ENCODE measurements around the gene PXT1.
A peak's percentile ranks its signal among the peaks of the same experiment; 100 is the strongest.

Gene PXT1

DNA sequence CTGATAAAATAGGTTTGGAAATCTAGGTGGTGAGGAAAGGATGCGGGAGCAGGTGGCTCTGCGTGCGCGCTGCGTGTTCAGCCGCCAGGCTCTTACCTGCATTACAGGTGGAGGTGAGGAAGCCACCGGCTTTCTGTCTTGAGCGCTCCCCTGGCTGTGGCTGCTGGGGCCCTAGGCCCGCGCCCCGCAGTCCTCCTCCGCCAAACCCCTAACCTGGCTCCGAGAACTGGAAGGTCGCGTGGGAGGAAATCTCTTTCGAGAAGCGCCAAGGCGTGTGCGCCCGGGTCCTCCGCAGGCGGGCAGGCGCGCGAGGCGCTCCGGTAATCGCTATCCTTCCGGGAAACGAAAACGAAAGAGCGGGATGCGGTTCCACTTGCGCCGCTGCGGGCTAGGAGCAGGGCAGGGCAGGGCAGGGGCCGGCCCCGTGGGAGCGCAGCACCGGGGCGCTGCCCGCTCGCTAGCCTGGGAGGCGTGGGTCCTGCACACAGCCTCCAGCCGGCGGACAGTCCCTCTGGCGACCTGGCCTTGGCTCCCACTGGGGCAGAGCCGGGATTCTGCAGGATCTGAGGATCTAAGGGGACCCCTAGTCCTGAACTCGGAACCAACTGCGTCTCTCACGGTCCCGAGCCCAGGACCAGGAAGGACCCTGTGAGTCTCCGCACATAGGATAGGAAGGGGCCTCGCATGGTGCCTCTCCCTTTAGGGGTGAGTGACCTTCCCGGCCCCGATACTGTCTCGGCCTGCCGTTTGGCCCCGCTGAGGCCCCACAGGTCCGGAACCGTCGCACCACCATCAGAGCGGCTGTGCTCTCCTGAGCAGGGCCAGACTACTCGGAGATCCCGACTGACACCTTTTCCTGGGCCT, 55.0 kb downstream of the PXT1 start, which contains the start of gene ETV7:
Gene ETV7 (minus strand): TSS at position 230 of the 864 bp plus-strand sequence. CDS start 128 bp downstream, at position 102.
- peak within 1 kb of the TSS; percentile 64 for H2BK12ac ChIP-seq (ENCODE audit: low read length)
- H2BK15ac ChIP-seq (ENCODE audit: low read length), result peak within 1 kb of the TSS; percentile 32
- H3K9ac ChIP-seq (ENCODE audit: low read depth, low read length, poor library complexity), result peak within 1 kb of the TSS; percentile 85
- no peaks in the 10 kb centered on the region for H3K79me1 ChIP-seq (ENCODE audit: low read depth, low read length)
- peak within 1 kb of the TSS; percentile 34 for H3K23ac ChIP-seq (ENCODE audit: low read depth, low read length, poor library complexity)
- H3K4me1 ChIP-seq (ENCODE audit: control insufficient read depth in 2 of 2, insufficient read depth in 1 of 2, low read depth in 1 of 2, low read length in 2 of 2), result peaks cover 6 to 9% of the 10 kb centered on the region in 2 donors
- H2BK120ac ChIP-seq (ENCODE audit: low read depth, low read length), result peak within 1 kb of the TSS; percentile 95
- H3K27me3 ChIP-seq (ENCODE audit: control insufficient read depth in 3 of 3, insufficient read depth in 3 of 3, low read depth in 1 of 3, low read length in 3 of 3), result peaks cover 16 to 88% (median 36%) of the 10 kb centered on the region in 3 experiments
- H2BK5ac ChIP-seq (ENCODE audit: low read length), result peak within 1 kb of the TSS; percentile 75
- peak within 1 kb of the TSS; percentile 15 for H2AK5ac ChIP-seq (ENCODE audit: low read depth, low read length)
- peak within 1 kb of the TSS; percentile 85 for H3K4me2 ChIP-seq (ENCODE audit: insufficient read depth, low read length, poor library complexity, severe bottlenecking)
- H3K9me3 ChIP-seq (replicated peaks in 1 of 2; ENCODE audit: control insufficient read depth in 2 of 2, insufficient read depth in 1 of 2, low read depth in 1 of 2, low read length in 2 of 2), result no peaks in the 10 kb centered on the region
- no CpG with 5 or more reads among the region's 65 CpGs for WGBS, 2 donors (ENCODE audit: extremely low coverage in 2 of 2, insufficient read length in 2 of 2, insufficient replicate concordance in 1 of 2)
- no peak within 1 kb of the TSS for H3K27ac ChIP-seq (replicated peaks; ENCODE audit: low read length)
- H3K4me3 ChIP-seq (ENCODE audit: low read length in 2 of 2), result peak within 1 kb of the TSS; percentile 33 to 62
- H3K36me3 ChIP-seq (replicated peaks in 1 of 2; ENCODE audit: control insufficient read depth in 2 of 2, insufficient read depth in 2 of 2, low read length in 2 of 2), result no peaks in the 10 kb centered on the region
- H2AFZ ChIP-seq (ENCODE audit: low read length), result peak within 1 kb of the TSS; percentile 85
- H4K91ac ChIP-seq (ENCODE audit: low read depth, low read length, poor library complexity), result no peak within 1 kb of the TSS
- peak within 1 kb of the TSS; percentile 31 for H4K8ac ChIP-seq (ENCODE audit: low read depth, low read length)
- no peak for DNase-seq (ENCODE audit: low spot score)
- H3K18ac ChIP-seq (ENCODE audit: low read length), result peak within 1 kb of the TSS; percentile 84
- H3K4ac ChIP-seq (ENCODE audit: low read length), result no peak within 1 kb of the TSS
- H3K14ac ChIP-seq (ENCODE audit: low read length), result peak within 1 kb of the TSS; percentile 26

DNA sequence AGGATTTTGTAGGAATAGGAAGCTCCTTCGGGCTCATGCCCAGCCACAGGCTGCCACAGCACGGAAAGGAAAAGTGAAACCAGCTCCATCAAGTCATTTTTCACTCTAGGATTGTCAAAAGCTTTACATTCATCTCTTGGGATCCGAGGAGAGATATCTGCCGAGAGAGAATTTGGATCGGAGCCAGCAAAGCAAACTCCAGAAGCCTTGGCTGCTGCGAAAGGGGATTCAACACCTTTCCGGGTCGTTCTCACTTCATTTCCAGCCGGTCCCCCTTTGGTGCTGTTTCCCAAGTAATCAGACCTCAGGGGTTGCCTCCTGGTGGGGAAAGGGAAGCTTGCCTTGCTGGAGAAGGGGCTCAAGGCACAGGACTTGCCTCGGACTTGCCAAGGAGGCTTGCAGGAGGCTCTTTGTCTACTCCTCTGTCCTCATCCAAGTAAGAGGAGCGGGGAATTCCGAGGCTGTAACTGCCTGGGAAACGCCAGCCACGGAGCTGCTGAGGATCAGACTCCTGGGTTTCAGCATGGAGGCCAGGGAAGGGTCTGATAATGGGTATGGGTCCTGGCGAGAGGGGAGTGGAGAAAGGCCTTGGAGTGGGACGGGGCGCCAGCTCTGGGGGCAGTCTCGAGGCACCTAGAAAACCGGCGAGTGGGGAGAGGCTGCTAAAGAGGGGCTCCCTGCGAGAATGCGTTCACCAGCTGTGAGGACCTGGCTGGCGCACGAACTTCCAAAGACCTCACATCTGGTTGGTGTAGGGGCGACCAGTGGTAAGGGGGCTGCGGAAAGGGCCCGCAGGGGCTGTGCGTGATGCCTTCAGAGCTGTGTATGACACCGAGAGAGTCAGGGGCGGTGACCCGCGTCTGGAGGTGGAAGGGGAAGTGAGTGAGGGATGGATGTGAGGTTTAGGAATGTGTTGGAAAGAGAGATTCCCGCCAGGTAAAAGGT, 55.9 kb downstream of the PXT1 start:
- H3K9ac ChIP-seq (ENCODE audit: low read depth, low read length, poor library complexity), result peak overlapping the region; percentile 22
- H3K79me1 ChIP-seq (ENCODE audit: low read depth, low read length), result no peaks in the 10 kb centered on the region
- peaks cover 6 to 9% of the 10 kb centered on the region in 2 donors for H3K4me1 ChIP-seq (ENCODE audit: control insufficient read depth in 2 of 2, insufficient read depth in 1 of 2, low read depth in 1 of 2, low read length in 2 of 2)
- no CpG with 5 or more reads among the region's 33 CpGs for WGBS, 2 donors (ENCODE audit: extremely low coverage in 2 of 2, insufficient read length in 2 of 2, insufficient replicate concordance in 1 of 2)
- H3K14ac ChIP-seq (ENCODE audit: low read length), result no peak overlapping the region
- peaks cover 16 to 91% (median 36%) of the 10 kb centered on the region in 3 experiments for H3K27me3 ChIP-seq (ENCODE audit: control insufficient read depth in 3 of 3, insufficient read depth in 3 of 3, low read depth in 1 of 3, low read length in 3 of 3)
- H4K91ac ChIP-seq (ENCODE audit: low read depth, low read length, poor library complexity), result no peak overlapping the region
- peak overlapping the region; percentile 17 for H4K8ac ChIP-seq (ENCODE audit: low read depth, low read length)
- peak overlapping the region; percentile 6 for H2BK5ac ChIP-seq (ENCODE audit: low read length)
- H3K27ac ChIP-seq (replicated peaks; ENCODE audit: low read length), result no peak overlapping the region
- peak overlapping the region; percentile 85 for H3K4me2 ChIP-seq (ENCODE audit: insufficient read depth, low read length, poor library complexity, severe bottlenecking)
- H3K18ac ChIP-seq (ENCODE audit: low read length), result peak overlapping the region; percentile 84
- H2AFZ ChIP-seq (ENCODE audit: low read length), result peak overlapping the region; percentile 85
- H2BK12ac ChIP-seq (ENCODE audit: low read length), result peak overlapping the region; percentile 64
- peak overlapping the region; percentile 32 for H2BK15ac ChIP-seq (ENCODE audit: low read length)
- peak overlapping the region; percentile 11 for H3K23ac ChIP-seq (ENCODE audit: low read depth, low read length, poor library complexity)
- H2BK120ac ChIP-seq (ENCODE audit: low read depth, low read length), result no peak overlapping the region
- no peak overlapping the region for H3K4ac ChIP-seq (ENCODE audit: low read length)
- DNase-seq (ENCODE audit: low spot score), result no peak
- H3K36me3 ChIP-seq (replicated peaks in 1 of 2; ENCODE audit: control insufficient read depth in 2 of 2, insufficient read depth in 2 of 2, low read length in 2 of 2), result no peaks in the 10 kb centered on the region
- no peak overlapping the region for H2AK5ac ChIP-seq (ENCODE audit: low read depth, low read length)
- no peaks in the 10 kb centered on the region for H3K9me3 ChIP-seq (replicated peaks in 1 of 2; ENCODE audit: control insufficient read depth in 2 of 2, insufficient read depth in 1 of 2, low read depth in 1 of 2, low read length in 2 of 2)
- H3K4me3 ChIP-seq (ENCODE audit: low read length in 2 of 2), result peak overlapping the region; percentile 24 to 33

DNA sequence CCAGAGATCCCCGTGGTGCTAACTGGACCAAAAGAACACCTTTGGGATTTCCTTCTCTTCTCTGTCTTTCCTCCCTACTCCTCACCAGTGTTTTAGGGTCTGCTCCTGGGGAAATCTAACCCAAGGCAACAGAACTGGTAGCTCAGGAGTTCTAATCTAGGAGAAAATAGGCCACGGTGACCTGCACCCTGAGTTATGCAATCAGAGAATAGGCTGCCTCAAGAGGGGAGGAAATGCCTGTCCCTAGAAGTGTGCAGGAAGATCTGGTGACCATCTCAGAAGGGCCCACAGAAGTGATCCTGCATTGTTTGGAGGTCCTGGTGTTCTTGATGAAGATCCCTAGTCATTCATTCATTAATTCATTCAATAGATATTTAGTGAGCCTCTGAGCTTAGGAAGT, 58.6 kb downstream of the PXT1 start:
- Histone ChIP-seq H3K79me1 (ENCODE audit: low read depth, low read length) (no peaks in the 10 kb centered on the region), H3K27ac (replicated peaks; ENCODE audit: low read length) (no peak overlapping the region), H3K23ac (ENCODE audit: low read depth, low read length, poor library complexity) (no peak overlapping the region), H3K27me3 (ENCODE audit: control insufficient read depth in 3 of 3, insufficient read depth in 3 of 3, low read depth in 1 of 3, low read length in 3 of 3) (peaks cover 16 to 76% (median 33%) of the 10 kb centered on the region in 3 experiments), H2BK15ac (ENCODE audit: low read length) (no peak overlapping the region), H3K4me2 (ENCODE audit: insufficient read depth, low read length, poor library complexity, severe bottlenecking) (no peak overlapping the region), H4K91ac (ENCODE audit: low read depth, low read length, poor library complexity) (no peak overlapping the region), H3K36me3 (replicated peaks in 1 of 2; ENCODE audit: control insufficient read depth in 2 of 2, insufficient read depth in 2 of 2, low read length in 2 of 2) (no peaks in the 10 kb centered on the region), H3K18ac (ENCODE audit: low read length) (no peak overlapping the region), H2BK12ac (ENCODE audit: low read length) (no peak overlapping the region), H2BK5ac (ENCODE audit: low read length) (no peak overlapping the region), H3K4me1 (ENCODE audit: control insufficient read depth in 2 of 2, insufficient read depth in 1 of 2, low read depth in 1 of 2, low read length in 2 of 2) (peaks cover 6 to 9% of the 10 kb centered on the region in 2 donors), H4K8ac (ENCODE audit: low read depth, low read length) (no peak overlapping the region), H2AK5ac (ENCODE audit: low read depth, low read length) (no peak overlapping the region), H3K14ac (ENCODE audit: low read length) (no peak overlapping the region), H3K4ac (ENCODE audit: low read length) (no peak overlapping the region), H3K4me3 (ENCODE audit: low read length in 2 of 2) (no peak overlapping the region), H3K9me3 (replicated peaks in 1 of 2; ENCODE audit: control insufficient read depth in 2 of 2, insufficient read depth in 1 of 2, low read depth in 1 of 2, low read length in 2 of 2) (no peaks in the 10 kb centered on the region), H3K9ac (ENCODE audit: low read depth, low read length, poor library complexity) (no peak overlapping the region), H2AFZ (ENCODE audit: low read length) (no peak overlapping the region), H2BK120ac (ENCODE audit: low read depth, low read length) (no peak overlapping the region)
- no peak for DNase-seq (ENCODE audit: low spot score)
- WGBS, 2 donors (ENCODE audit: extremely low coverage in 2 of 2, insufficient read length in 2 of 2, insufficient replicate concordance in 1 of 2), result no CpG with 5 or more reads among the region's 2 CpGs
